Middle frontal gyrus (tissue), 1 donor: ENCODE measurements around the gene ADD1.

Experiments
- DNase-seq: peaks from one replicate; pipeline ENCODE4 v3.0.0-alpha.2; 2015; ENCODE audit warnings: low spot score; ENCODE audit errors: extremely low spot score

The ADD1 gene

GRCh38 chr4:2859514-2859913 is 15.9 kb downstream of the ADD1 start:
- DNase-seq, result no peak

GRCh38 chr4:2860391-2861348 is 17.0 kb downstream of the ADD1 start:
- DNase-seq, result no peak

GRCh38 chr4:2861631-2862436 is 18.2 kb downstream of the ADD1 start:
- DNase-seq, result no peak

DNA sequence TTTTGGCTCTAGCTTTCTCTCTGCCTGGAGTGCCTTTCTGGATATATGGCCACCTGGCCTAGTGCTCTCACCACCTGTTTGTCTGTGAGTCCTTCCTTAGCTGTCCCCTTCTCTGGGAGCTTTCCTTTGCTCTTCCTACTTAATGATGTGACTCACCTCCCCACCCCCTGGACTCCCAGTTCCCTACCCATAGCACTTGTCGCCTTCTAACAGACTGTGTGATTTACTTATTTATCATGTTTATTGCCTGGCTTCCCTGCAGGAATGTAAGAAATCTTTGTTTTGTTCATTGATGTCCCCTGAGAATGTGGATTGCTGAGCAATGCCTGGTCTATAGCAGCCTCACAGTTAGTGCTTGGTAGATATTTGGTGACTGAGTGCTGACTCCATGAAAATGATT is 18.9 kb downstream of the ADD1 start:
- DNase-seq, result no peak

- DNase-seq, result no peak
These were observed 20.0 kb downstream of the ADD1 start for GRCh38 chr4:2863649-2864048.

GRCh38 chr4:2865196-2865780 is 21.6 kb downstream of the ADD1 start:
- no peak for DNase-seq

DNA sequence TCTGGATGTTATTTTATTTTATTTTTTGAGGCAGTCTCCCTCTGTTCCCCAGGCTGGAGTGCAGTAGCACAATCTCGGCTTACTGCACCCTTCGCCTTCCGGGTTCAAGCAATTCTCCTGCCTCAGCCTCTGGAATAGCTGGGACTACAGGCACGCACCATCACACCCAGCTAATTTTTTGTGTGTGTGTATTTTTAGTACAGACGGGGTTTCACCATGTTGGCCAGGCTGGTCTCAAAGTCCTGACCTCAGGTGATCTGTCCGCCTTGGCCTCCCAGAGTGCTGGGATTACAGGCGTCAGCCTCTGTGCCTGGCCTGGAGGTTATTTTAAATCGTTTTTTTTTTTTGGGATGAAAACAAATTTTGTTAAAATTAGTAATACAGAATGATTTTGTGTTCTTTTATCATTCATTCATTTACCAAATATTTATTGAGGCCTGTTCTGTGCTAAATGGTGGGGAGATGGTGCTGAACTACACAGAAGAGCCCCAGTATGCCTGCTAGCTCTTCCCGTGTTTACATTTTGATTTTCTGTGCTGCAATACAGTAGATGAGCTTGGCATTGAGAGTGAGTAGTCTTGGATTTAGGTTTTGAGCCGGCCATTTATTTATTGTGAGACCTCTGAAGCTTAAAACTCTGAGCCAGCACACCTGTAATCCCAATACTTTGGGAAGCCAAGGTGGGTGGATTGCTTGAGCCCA is 22.7 kb downstream of the ADD1 start:
- no peak for DNase-seq

DNA sequence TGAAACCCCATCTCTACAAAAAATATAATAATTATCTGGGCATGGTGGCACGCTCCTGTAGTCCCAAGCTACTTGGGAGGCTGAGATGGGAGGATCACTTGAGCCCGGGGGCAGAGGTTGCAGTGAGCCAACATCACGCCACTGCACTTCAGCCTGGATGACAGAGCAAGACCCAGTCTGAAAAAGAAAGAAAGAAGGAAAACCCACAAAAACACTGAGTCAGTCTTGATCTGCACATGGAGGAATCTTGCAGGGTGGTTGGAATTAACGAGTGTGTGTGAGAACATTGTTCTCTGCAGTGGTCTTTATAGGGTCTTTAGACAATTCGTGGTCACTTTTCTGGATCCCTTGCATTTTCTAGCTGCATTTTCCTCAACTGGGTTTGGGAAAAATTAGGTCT is 23.2 kb downstream of the ADD1 start:
- DNase-seq, result no peak

DNA sequence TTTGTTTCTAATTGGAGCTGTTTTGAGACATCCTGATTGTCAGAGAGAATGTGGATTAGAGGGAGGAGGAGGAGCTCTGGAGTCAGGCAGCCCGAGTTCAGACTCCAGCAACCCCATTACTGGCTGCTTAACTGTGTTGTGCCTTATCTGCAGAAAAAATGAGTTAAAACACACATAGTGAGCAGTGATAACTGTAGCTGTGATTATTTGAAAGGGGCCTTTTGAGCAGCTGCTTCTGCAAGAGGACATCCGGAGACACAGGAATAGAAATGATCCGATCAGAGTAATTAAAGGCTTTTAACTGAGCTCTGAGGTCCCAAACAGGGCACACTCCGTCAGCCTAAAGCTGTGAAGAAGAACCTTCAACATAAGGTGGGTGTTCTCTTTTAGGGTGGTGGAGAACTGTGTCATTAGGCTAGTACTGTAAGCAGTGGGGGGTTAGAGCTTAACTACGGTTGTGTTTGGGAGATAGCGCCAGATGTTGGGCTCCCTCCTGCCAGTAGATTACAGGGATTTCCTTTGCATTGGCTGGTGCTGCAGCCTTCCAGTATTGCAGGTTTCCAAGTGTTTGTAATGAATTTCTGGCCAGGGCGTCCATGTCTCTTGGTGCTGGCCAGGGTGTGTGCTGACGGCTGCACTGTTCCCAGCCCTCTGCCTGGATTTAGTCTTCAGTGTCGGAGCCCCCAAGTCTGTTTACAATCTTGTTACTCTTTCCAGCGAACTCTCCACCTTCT is 24.3 kb downstream of the ADD1 start:
- no peak for DNase-seq

DNA sequence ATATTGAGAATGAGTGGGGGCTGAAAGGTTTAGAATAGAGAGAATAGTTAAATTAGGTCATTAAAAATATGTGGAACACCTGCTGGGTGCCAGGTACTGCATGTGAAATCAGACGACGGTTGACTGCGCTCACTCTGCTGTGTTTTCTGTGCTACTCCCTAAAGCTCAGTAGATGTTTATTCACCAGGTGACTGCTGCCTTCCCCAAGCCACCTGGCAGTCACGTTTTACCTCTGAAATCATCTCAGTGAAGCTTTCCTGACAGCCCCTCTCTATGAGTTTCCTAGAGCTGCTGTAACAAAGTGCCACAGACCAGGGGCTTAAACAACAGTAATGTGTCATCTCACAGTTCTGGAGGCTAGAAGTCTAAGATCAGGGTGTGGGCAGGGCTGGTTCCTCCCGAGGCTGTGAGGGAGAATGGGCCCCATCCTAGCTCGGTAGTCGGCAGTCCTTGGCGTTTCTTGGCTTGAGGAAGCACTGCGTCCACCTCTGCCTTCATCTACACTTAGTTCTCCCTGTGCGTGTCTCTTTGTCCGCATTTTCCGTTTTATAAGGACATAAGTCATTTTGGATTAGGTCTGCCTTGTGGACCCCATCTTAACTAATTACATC is 25.3 kb downstream of the ADD1 start:
- no peak for DNase-seq

DNA sequence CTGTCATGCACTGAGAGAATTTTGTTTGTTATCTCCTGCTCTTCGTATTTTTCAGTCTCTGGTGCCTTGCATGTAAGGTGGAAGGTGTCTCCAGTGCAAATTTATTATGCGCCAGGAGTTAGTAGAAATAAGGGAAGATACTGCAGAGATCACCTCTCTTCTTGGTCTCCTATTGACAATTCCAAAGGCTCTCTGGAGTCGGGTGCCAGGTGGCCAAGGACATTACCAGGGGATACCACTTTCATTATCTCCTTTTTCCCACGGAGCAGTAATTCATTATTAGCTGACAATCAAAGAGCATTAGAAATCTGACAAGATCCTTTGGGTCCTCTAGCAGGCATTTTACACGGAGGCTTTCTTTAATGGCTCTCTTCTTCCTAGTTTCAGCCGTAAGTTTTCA is 26.0 kb downstream of the ADD1 start:
- no peak for DNase-seq

DNA sequence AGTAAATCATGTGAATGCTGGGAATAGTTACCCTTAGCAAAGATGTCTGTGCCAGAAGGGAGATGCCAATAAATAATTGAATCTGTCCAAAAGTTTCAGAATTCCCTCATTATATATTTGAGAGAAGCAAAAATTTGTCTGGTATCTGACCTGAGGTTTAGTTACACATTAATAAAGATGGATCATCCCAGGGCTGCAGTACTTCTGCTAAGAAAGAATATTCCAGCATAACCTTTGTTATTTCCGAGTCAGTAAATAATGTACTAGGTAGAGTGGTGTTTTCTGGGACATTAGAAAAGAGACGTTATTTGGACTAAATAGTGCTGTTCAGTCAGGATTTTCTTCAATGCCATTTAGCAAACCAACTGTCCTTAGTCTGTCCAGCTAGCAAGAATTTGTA is 26.4 kb downstream of the ADD1 start:
- no peak for DNase-seq

- no peak for DNase-seq
These were observed 27.8 kb downstream of the ADD1 start for GRCh38 chr4:2871466-2871865.

GRCh38 chr4:2871911-2872310 is 28.3 kb downstream of the ADD1 start:
- DNase-seq, result no peak

- no peak for DNase-seq
These were observed 29.7 kb downstream of the ADD1 start for GRCh38 chr4:2873329-2873728.

DNA sequence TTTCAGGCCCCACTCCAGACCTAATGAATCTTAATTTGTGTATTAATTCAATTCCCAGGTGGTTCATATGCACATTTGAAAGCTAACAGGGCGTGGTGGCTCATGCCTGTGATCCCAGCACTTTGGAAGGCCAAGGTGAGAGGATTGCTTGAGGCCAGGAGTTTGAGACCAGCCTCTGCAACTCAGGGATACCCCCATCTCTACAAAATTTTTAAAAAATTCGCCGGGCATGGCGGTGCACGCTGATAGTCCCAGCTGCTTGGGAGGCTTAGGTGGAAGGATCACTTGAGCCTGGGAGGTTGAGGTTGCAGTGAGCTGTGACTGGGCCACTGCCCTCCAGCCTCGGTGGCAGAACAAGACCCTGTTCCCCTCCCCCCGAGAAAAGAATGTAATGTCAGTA is 31.2 kb downstream of the ADD1 start:
- DNase-seq, result no peak

GRCh38 chr4:2875556-2875955 is 31.9 kb downstream of the ADD1 start:
- DNase-seq, result no peak

DNA sequence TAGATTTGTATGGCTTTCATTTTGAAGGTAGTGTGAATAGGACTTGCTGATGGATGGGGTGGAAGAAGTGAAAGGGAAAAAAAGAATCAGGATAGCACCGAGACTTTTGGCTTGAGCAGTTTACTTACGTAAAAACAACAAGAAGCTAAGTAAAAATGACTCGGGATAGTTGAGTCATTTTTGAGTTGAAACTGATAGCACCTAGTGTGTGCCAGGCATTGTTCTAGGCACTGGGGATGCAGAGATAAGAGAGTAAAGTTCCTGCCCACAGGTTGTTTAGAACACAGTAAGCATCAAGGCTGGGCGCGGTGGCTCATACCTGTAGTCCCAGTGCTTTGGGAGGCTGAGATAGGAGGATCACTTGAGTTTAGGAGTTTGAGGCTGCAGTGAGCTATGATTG is 34.7 kb downstream of the ADD1 start:
- DNase-seq, result no peak

GRCh38 chr4:2879026-2879425 is 35.4 kb downstream of the ADD1 start:
- DNase-seq, result no peak

DNA sequence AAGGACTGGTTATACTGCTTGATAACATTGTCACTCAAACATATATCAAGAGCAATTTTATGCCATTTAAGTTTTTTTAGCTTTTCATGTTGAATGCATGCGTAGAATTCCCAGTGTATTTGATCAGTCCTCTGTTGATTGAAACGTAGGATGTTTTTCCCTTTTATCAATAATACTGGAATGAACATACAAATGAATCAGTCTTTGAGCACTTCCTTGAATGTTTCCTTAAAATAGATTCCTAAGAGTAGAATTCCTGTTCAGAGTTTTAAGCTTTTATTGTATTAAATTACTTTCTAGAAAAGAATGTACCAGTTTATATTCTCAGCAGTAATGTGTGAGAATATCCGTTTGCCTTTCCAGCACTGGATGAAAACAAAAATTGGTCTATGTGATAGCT is 37.8 kb downstream of the ADD1 start:
- DNase-seq, result no peak
